Uterus (tissue), 4 donors: ENCODE data around the gene PLB1. TPM values are rescaled to one million over a fixed set of nuclear protein-coding genes. Genes with fewer than 3 reads are reported as not detected.
"Not testable (repeated sequence)": the region's sequence is repeated elsewhere in the genome, so short reads cannot be mapped to it uniquely, and the experiment has no call there.

ENCODE experiments used
- DNase-seq, 2 donors: peaks; one replicate each; pipeline ENCODE4 v3.0.0-alpha.2; 2019 to 2020
- H3K27ac ChIP-seq, 2 donors: fragments of 200-600 bp; sonication (generic); 1 replicate in 1 of 2; 2 replicates in 1 of 2; pipeline ENCODE4 v1.5.1; 2016 to 2018
- H3K27me3 ChIP-seq, 2 donors: fragments of 200-600 bp; sonication (generic); one replicate each; pipeline ENCODE4 v1.5.1; 2018 to 2019; ENCODE audit warnings: control low read depth in 1 of 2
- H3K36me3 ChIP-seq, 2 donors: fragments of 200-600 bp; sonication (generic); one replicate each; pipeline ENCODE4 v1.5.1; 2019; ENCODE audit warnings: control low read depth in 1 of 2
- H3K4me1 ChIP-seq, 2 donors: fragments of 200-600 bp; sonication (generic); one replicate each; pipeline ENCODE4 v1.5.1; 2018 to 2019; ENCODE audit warnings: control low read depth in 1 of 2
- H3K4me3 ChIP-seq, 2 donors: fragments of 200-600 bp; sonication (generic); 1 replicate in 1 of 2; 2 replicates in 1 of 2; pipeline ENCODE4 v1.5.1; 2018 to 2019; ENCODE audit warnings: mild to moderate bottlenecking in 1 of 2
- H3K9me3 ChIP-seq, 2 donors: fragments of 200-600 bp; sonication (generic); one replicate each; pipeline ENCODE4 v1.5.1; 2019; ENCODE audit warnings: control low read depth in 1 of 2
- POLR2A ChIP-seq, 2 donors: fragments of 450-650 bp; IDR thresholded peaks; one replicate each; pipeline ENCODE4 v1.6.1; 2016; ENCODE audit warnings: antibody characterized with exemption in 2 of 2, mild to moderate bottlenecking in 1 of 2, moderate library complexity in 1 of 2
- intact Hi-C: fragments of 100-400 bp; cut with DNase I; formaldehyde crosslinking; loops from one replicate; pipeline ENCODE4 v1.15.1; 2023; ENCODE audit warnings: low total_unique reads
- total RNA-seq, 4 donors: library from RNA; depleted of rRNA in 3 of 4; stranded (reverse); fragments of >200 nt in 3 of 4; gene quantifications; one replicate each; pipeline versions ENCODE4 v1.1.0 to v1.2.4, GENCODE V29; 2014 to 2023
- TF ChIP-seq, protein P1 (sequence below), 4 experiments: fragments of 200-600 bp in 2 of 4; fragments of 450-650 bp in 2 of 4; sonication (generic) in 2 of 4; IDR thresholded peaks; one replicate each; pipeline ENCODE4 v1.5.1; 2016 to 2019; ENCODE audit warnings: antibody characterized with exemption in 4 of 4, mild to moderate bottlenecking in 2 of 4, moderate library complexity in 1 of 4
- donor health status: DM: yes; HTN: yes; CAD: no.

PLB1 gene
- total RNA-seq, 4 donors from 2014 or later: 2.9 to 12.4 (median 5.2) TPM

DNA sequence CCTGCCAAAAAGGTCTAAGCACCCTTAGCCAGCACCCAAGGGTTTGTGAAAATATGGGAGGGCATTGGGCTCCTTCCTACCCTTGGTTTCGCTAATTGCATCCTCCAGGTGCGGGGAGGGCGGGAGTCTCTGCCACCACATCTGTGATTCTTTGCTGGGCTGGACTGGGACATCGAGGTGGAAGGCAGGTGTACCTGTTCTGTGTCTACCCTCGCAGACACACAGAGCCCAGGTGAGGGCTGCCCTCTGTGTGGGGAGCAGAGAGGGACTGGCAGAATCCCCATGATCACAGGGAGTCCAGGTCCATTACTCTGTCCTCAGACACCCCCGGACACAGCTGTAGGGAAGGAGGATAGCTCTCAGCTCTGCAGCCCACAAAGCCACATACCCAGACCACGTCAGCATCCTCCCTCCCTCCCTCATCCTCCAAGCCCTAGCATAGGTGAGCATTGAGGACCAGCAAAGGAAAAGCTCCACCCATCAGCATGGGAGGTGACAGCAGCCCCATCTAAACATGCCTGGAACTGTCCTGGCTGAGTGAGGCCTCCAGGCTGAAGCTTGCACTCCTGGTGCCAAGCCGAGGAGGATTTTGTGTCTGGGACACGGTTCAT, 49.8 kb downstream of the PLB1 start:
- TF ChIP-seq, protein P1, sequence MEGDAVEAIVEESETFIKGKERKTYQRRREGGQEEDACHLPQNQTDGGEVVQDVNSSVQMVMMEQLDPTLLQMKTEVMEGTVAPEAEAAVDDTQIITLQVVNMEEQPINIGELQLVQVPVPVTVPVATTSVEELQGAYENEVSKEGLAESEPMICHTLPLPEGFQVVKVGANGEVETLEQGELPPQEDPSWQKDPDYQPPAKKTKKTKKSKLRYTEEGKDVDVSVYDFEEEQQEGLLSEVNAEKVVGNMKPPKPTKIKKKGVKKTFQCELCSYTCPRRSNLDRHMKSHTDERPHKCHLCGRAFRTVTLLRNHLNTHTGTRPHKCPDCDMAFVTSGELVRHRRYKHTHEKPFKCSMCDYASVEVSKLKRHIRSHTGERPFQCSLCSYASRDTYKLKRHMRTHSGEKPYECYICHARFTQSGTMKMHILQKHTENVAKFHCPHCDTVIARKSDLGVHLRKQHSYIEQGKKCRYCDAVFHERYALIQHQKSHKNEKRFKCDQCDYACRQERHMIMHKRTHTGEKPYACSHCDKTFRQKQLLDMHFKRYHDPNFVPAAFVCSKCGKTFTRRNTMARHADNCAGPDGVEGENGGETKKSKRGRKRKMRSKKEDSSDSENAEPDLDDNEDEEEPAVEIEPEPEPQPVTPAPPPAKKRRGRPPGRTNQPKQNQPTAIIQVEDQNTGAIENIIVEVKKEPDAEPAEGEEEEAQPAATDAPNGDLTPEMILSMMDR (IDR thresholded peaks at IDR 0.05): no peak
- no peak for TF ChIP-seq POLR2A (IDR thresholded peaks at IDR 0.05)
- intact Hi-C loops: no loop called here

DNA sequence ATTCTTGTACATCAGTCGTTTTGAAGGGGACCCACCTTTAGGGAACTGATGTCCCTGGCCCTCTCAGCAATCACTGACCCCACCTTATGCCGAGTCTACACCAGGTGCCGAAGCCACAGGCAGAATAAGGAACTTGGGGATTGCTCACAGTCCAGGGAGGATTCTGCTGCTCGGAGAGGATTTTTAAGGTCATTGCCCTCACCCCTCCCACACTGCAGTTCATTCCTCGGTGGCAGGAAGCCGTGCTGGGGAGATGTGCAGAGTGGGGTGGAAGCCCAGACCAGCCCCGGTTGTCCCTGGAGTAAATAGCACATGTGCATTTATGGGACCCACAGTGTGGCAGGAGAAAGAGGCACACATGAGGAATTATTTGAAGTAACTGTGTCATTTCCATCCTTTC, 50.4 kb downstream of the PLB1 start:
- H3K4me3 ChIP-seq: no peak overlapping the region
- DNase-seq: no peak
- no peak for TF ChIP-seq POLR2A (IDR thresholded peaks at IDR 0.05)
- no peaks in the 10 kb centered on the region for H3K9me3 ChIP-seq
- H3K36me3 ChIP-seq: no peaks in the 10 kb centered on the region
- H3K27ac ChIP-seq: no peak overlapping the region
- intact Hi-C loops: no loop called here
- no peaks in the 10 kb centered on the region for H3K4me1 ChIP-seq
- no peaks in the 10 kb centered on the region for H3K27me3 ChIP-seq

More for the DNA sequence above, 49.8 kb downstream of the PLB1 start:
- Histone ChIP-seq H3K4me1 (no peaks in the 10 kb centered on the region), H3K4me3 (no peak overlapping the region), H3K36me3 (no peaks in the 10 kb centered on the region), H3K27me3 (no peaks in the 10 kb centered on the region), H3K9me3 (no peaks in the 10 kb centered on the region), H3K27ac (no peak overlapping the region)
- no peak for DNase-seq

DNA sequence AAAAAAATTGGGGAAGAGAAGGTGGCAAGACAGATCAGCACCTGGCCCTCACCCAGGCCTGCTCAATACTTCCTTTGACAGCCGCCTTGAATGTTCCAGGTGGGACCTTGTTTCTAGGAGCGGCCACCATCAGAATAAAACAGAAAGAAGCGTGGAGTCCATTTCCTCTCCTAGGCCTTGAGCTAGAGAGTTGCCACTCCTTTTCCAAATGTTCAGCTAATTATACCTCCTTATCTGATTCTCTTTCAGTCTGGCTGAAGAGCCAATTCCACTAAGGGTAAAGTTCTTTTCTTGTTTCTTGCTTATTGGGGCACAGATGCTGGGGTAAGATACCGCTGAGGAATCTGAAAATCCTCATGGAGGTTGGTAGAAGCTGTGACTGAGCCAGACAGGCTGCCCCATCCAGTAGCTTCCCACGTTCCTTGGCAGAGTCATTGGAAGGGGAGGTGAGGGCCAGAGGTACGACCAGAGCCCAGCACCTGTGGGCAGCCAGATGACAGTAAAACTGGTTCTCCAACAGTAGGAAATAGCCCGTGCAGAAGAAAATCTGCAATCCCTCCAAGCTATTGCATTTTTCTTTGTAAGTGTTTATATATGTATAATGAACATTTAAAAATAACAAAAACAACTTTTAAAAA, 51.5 kb downstream of the PLB1 start:
- H3K27me3 ChIP-seq: no peaks in the 10 kb centered on the region
- H3K4me1 ChIP-seq: no peaks in the 10 kb centered on the region
- no peak overlapping the region for H3K4me3 ChIP-seq
- H3K36me3 ChIP-seq: no peaks in the 10 kb centered on the region
- H3K27ac ChIP-seq: no peak overlapping the region
- intact Hi-C loops: no loop called here
- TF ChIP-seq, protein P1 (IDR thresholded peaks at IDR 0.05): no peak
- TF ChIP-seq POLR2A (IDR thresholded peaks at IDR 0.05): no peak
- DNase-seq: no peak
- H3K9me3 ChIP-seq: no peaks in the 10 kb centered on the region

DNA sequence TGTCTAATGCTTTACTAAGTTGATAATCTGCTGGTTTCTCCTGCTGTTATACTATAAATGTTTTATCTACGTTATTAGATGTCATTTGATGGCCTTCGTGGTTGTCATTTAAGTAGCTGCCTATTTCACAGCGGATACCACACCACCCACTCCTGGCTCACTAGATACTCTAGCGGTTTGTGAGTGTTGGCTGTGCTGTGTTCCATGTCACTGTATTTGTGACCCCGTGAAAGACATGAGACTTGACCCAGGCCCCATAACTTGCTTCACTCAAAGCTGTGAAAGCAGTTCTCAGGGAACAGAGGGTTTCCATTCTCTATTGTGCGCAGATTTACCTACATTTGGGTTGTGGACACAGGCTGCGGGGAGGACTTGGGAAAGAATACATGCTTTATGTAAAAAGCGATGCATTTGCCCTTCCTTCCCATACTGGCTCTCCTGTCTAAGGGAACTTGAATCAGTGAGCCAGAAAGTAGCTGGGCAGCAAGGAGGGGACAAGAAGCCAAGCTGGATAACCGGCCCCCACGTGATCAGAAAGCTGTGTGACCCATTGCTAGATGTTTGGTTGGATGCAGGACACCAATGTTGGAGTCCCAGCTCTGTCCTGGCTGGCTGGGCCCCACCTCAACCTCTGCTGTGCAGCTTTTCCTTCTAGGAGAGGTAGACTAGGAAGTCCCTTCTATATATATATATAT, 52.2 kb downstream of the PLB1 start:
- Histone ChIP-seq H3K27me3 (no peaks in the 10 kb centered on the region), H3K9me3 (no peaks in the 10 kb centered on the region), H3K4me1 (no peaks in the 10 kb centered on the region), H3K36me3 (no peaks in the 10 kb centered on the region), H3K27ac (no peak overlapping the region), H3K4me3 (no peak overlapping the region)
- no peak for DNase-seq
- intact Hi-C loops: no loop called here
- TF ChIP-seq, protein P1 (IDR thresholded peaks at IDR 0.05): no peak
- TF ChIP-seq POLR2A (IDR thresholded peaks at IDR 0.05): no peak

DNA sequence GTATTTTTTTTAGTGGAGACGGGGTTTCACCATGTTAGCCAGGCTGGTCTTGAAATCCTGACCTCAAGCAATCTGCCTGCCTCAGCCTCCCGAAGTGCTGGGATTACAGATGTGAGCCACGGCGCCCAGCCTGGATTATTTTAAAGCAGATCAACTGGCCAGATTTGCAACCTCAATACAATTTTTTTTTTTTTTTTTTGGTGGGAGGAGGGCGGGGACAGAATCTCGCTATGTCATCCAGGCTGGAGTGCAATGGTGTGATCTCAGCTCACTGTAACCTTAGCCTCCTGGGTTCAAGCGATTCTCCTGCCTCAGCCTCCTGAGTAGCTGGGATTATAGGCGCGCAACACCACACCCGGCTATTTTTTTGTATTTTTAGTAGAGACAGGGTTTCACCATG, 54.5 kb downstream of the PLB1 start:
- H3K9me3 ChIP-seq, H3K4me1 ChIP-seq, intact Hi-C loops, H3K27me3 ChIP-seq, H3K27ac ChIP-seq, H3K36me3 ChIP-seq, DNase-seq, H3K4me3 ChIP-seq: not testable (repeated sequence)
